Fibroblast of skin of scalp (primary cell): Measurements from ENCODE around the gene PTPRD.
A peak's percentile ranks its signal among the peaks of the same experiment; 100 is the strongest.

Source experiments
- DNase-seq: peaks from one replicate; pipeline ENCODE4 v3.0.0-alpha.2; 2013

PTPRD gene

GRCh38 chr9:8395022-8395421 lies 2217.8 kb downstream of the PTPRD start:
- no peak for DNase-seq

GRCh38 chr9:8394341-8394740 lies 2218.5 kb downstream of the PTPRD start:
- no peak for DNase-seq

- no peak for DNase-seq
These were observed 2219.9 kb downstream of the PTPRD start for GRCh38 chr9:8392866-8393265.

GRCh38 chr9:8391566-8391965 lies 2221.2 kb downstream of the PTPRD start:
- no peak for DNase-seq

GRCh38 chr9:8391132-8391531 lies 2221.7 kb downstream of the PTPRD start:
- no peak for DNase-seq

GRCh38 chr9:8390571-8390970 lies 2222.2 kb downstream of the PTPRD start:
- DNase-seq: peak; percentile 15

- DNase-seq: peak; percentile 6
These were observed 2223.3 kb downstream of the PTPRD start for GRCh38 chr9:8389531-8389930.

- no peak for DNase-seq
These were observed 2224.7 kb downstream of the PTPRD start for GRCh38 chr9:8388132-8388531.

- DNase-seq: peak; percentile 84
These were observed 2228.7 kb downstream of the PTPRD start for GRCh38 chr9:8384091-8384490.

- DNase-seq: no peak
These were observed 2229.8 kb downstream of the PTPRD start for GRCh38 chr9:8382777-8383527.

GRCh38 chr9:8382266-8382665 lies 2230.5 kb downstream of the PTPRD start:
- no peak for DNase-seq

- DNase-seq: no peak
These were observed 2231.2 kb downstream of the PTPRD start for GRCh38 chr9:8381601-8382000.

GRCh38 chr9:8374471-8374870 lies 2238.3 kb downstream of the PTPRD start:
- no peak for DNase-seq

- no peak for DNase-seq
These were observed 2241.1 kb downstream of the PTPRD start for GRCh38 chr9:8371686-8372085.

GRCh38 chr9:8366161-8366926 lies 2246.5 kb downstream of the PTPRD start:
- peak; percentile 66 for DNase-seq

GRCh38 chr9:8365466-8366160 lies 2247.2 kb downstream of the PTPRD start:
- no peak for DNase-seq

GRCh38 chr9:8365029-8365428 lies 2247.8 kb downstream of the PTPRD start:
- DNase-seq: peak; percentile 82

- DNase-seq: no peak
These were observed 2248.6 kb downstream of the PTPRD start for GRCh38 chr9:8364026-8364752.

- DNase-seq: no peak
These were observed 2250.6 kb downstream of the PTPRD start for GRCh38 chr9:8362250-8362649.

- DNase-seq: no peak
These were observed 2251.4 kb downstream of the PTPRD start for GRCh38 chr9:8361364-8361763.

- no peak for DNase-seq
These were observed 2256.4 kb downstream of the PTPRD start for GRCh38 chr9:8356406-8356805.

- no peak for DNase-seq
These were observed 2261.4 kb downstream of the PTPRD start for GRCh38 chr9:8351436-8351835.

- no peak for DNase-seq
These were observed 2262.9 kb downstream of the PTPRD start for GRCh38 chr9:8349901-8350300.
